NCI-H2029 (cell line): Measurements from ENCODE around the gene ANO2.
"Not testable (repeated sequence)": the region's sequence is repeated elsewhere in the genome, so short reads cannot be mapped to it uniquely, and the experiment has no call there.

ENCODE experiments used
- DNase-seq: peaks from one replicate; lab custom pipeline; 2025; lab: John Stamatoyannopoulos, UW

Gene ANO2

GRCh38 chr12:5537771-5538170 is 407.3 kb downstream of the ANO2 start:
- no peak for DNase-seq

- DNase-seq = not testable (repeated sequence)
These were observed 407.9 kb downstream of the ANO2 start for GRCh38 chr12:5537026-5537615.

- DNase-seq = no peak
These were observed 409.5 kb downstream of the ANO2 start for GRCh38 chr12:5535541-5535940.

GRCh38 chr12:5534426-5535199 is 410.4 kb downstream of the ANO2 start:
- no peak for DNase-seq

- no peak for DNase-seq
These were observed 411.7 kb downstream of the ANO2 start for GRCh38 chr12:5533368-5533767.

GRCh38 chr12:5525783-5526367 is 419.2 kb downstream of the ANO2 start:
- no peak for DNase-seq

- DNase-seq = no peak
These were observed 420.2 kb downstream of the ANO2 start for GRCh38 chr12:5524769-5525436.

- DNase-seq = no peak
These were observed 420.8 kb downstream of the ANO2 start for GRCh38 chr12:5524116-5524768.

GRCh38 chr12:5523396-5524115 is 421.5 kb downstream of the ANO2 start:
- DNase-seq = no peak

GRCh38 chr12:5522432-5523335 is 422.4 kb downstream of the ANO2 start:
- DNase-seq = no peak

- DNase-seq = no peak
These were observed 423.4 kb downstream of the ANO2 start for GRCh38 chr12:5521456-5522325.

GRCh38 chr12:5520831-5521230 is 424.2 kb downstream of the ANO2 start:
- no peak for DNase-seq

GRCh38 chr12:5520037-5520436 is 425.0 kb downstream of the ANO2 start:
- no peak for DNase-seq

- no peak for DNase-seq
These were observed 426.3 kb downstream of the ANO2 start for GRCh38 chr12:5518584-5519365.

GRCh38 chr12:5516371-5517241 is 428.5 kb downstream of the ANO2 start:
- no peak for DNase-seq

- DNase-seq = no peak
These were observed 429.6 kb downstream of the ANO2 start for GRCh38 chr12:5515458-5515857.

- no peak for DNase-seq
These were observed 430.5 kb downstream of the ANO2 start for GRCh38 chr12:5514545-5514944.

GRCh38 chr12:5514016-5514415 is 431.0 kb downstream of the ANO2 start:
- DNase-seq = no peak
